Fibroblast of villous mesenchyme (primary cell): ENCODE data around the gene PSMB11. TPM values are rescaled to one million over a fixed set of nuclear protein-coding genes. Genes with fewer than 3 reads are reported as not detected.

Experiments
- DNase-seq: peaks from one replicate; pipeline ENCODE4 v3.0.0-alpha.2; 2010; ENCODE audit warnings: low read depth
- H3K4me3 ChIP-seq: 2 replicates; pipeline ENCODE4 v1.5.1; 2011; ENCODE audit warnings: low read depth, mild to moderate bottlenecking, low read length
- total RNA-seq: library from RNA; depleted of rRNA; stranded (reverse); fragments of >200 nt; gene quantifications from 2 replicates; pipeline ENCODE4 v1.2.3, GENCODE V29; 2012
- TF ChIP-seq, protein P1 (sequence below): IDR thresholded peaks from 2 replicates; pipeline ENCODE4 v1.5.1; 2012; ENCODE audit warnings: low read depth, mild to moderate bottlenecking, low read length; ENCODE audit not compliant: insufficient read depth

PSMB11 gene
- total RNA-seq, 1 donor = not detected

DNA sequence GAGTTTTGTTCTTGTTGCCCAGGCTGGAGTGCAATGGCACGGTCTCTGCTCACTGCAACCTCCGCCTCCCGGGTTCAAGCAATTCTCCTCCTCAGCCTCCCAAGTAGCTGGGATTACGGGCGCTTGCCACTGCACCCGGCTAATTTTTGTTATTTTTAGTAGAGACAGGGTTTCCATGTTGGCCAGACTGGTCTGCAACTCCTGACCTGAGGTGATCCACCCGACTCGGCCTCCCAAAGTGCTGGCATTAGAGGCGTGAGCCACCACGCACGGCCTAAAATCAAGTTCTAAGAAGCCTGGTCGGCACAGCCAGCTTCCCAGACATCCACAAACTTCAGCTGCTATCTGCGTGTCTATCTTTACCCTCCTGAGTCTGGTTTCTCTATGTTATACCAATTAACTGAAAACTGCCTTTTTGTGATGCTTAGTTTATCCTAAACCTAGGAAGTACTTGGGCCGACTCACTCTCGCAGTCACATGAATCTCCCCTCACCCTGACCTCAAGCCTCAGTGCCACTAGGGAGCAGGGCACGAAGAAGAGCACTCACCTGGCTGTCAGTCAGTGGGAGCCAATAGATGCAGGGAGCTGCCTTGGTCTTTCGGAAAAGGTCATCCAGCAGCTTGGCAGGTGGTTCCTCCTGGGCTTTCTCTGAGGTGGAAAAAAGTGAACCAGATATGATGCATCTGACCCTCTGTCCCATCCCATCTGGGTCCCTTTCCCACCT lies 18.7 kb downstream of the PSMB11 start:
- TF ChIP-seq, protein P1, sequence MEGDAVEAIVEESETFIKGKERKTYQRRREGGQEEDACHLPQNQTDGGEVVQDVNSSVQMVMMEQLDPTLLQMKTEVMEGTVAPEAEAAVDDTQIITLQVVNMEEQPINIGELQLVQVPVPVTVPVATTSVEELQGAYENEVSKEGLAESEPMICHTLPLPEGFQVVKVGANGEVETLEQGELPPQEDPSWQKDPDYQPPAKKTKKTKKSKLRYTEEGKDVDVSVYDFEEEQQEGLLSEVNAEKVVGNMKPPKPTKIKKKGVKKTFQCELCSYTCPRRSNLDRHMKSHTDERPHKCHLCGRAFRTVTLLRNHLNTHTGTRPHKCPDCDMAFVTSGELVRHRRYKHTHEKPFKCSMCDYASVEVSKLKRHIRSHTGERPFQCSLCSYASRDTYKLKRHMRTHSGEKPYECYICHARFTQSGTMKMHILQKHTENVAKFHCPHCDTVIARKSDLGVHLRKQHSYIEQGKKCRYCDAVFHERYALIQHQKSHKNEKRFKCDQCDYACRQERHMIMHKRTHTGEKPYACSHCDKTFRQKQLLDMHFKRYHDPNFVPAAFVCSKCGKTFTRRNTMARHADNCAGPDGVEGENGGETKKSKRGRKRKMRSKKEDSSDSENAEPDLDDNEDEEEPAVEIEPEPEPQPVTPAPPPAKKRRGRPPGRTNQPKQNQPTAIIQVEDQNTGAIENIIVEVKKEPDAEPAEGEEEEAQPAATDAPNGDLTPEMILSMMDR = no peak
- no peak for DNase-seq

DNA sequence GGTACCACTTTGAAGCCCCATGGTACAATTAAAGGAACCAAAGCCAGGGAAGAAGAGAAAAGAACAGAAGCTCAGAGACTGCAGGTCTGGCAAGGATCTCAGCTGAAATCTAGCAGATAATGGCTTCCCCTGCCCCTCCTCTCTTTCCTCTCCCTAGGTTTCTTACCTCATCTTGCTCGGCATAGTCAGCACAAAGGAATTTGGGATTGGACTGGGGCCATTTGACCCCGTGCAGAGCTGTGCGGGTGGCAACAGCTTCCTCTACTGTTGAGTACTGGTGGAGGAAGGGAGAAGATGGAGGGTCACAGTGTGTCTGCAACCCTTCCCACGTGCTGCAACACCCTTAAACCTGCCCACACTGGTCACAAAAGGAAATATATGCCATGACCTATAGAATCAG lies 20.0 kb downstream of the PSMB11 start:
- TF ChIP-seq, protein P1 = no peak
- no peak overlapping the region for H3K4me3 ChIP-seq
- DNase-seq = peak; percentile 97

More for the DNA sequence above, 18.7 kb downstream of the PSMB11 start:
- H3K4me3 ChIP-seq = no peak overlapping the region

DNA sequence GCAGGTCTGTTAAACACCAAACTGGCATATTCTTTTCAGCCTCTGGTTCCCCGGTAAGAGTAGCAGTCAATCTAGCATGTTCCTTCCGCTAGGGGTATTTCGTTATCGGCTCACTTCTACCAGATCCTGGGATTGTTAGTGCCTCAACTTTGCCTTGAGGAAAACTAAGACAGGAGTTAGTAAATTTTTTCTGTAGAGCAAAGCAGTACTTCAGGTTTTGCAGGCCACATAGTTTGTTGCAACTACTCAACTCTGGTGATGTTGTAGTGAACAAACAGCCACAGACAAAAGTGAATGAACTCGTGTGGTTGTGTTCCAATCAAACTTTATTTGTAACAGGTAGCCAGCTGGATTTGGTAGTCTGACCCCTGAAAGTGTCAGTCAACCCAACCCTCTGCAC lies 21.6 kb downstream of the PSMB11 start:
- TF ChIP-seq, protein P1 = no peak
- H3K4me3 ChIP-seq = no peak overlapping the region
- no peak for DNase-seq

DNA sequence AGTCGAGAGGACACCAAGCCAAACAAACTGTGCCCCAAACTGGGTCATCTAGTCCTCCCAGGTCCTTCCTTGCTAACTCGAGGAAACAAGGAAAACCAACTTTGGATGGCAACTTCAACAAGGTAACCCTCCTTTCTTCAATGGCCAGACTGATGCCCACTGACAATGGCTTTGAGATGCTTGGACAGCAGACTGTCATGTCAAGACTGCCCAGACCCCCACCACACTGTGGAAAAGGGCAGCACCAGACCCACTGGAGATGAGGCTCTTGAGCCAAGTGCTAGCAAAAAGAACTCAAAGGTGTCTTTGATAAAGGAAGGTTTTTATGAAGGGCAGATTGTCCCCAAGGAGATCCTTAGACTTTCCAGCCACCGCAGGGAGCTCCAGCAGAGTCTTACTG lies 24.4 kb downstream of the PSMB11 start:
- no peak overlapping the region for H3K4me3 ChIP-seq
- TF ChIP-seq, protein P1 = no peak
- no peak for DNase-seq

DNA sequence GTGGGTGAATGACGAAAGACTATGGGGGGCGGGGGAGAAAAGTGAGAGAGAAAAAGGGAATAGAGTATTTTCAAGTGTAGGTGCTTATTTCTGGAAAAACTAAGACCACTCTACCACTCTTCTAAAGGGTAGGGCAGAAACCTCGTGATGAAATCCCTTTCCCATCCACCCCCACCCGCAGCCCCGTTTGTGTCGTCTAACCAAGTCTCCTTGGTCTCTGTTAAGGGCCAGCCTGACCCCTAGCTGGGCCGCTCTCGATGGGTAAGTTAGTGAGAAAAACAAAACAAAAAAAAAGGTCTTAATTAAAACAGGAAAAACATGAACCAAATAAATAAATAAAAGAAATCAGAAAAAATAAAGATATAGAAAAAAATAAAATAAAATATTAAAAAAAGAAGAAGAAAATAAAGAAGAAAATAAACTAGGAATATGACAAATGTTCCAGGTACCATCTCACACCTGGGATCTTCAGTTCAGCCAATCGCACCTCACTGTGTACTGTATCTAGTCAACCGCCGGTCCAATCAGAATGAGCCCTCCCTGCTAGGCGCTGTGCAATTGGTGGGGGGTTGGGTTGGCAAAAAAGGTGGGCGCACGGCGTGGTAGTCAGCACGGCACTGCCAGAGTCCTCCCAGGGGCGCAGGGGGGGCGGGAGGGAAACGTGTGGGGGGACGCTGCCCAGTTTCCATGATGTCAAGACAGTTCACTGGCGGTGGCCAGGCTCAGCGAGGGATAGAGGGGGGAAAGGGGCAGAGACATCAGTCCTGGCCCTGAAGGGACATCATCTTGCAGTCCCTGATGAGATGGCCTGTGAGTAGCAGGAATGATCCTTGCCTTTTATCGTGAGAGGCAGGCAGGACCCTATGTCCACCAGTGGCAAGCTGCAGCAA lies 25.1 kb downstream of the PSMB11 start:
- no peak overlapping the region for H3K4me3 ChIP-seq
- TF ChIP-seq, protein P1 = no peak
- no peak for DNase-seq

DNA sequence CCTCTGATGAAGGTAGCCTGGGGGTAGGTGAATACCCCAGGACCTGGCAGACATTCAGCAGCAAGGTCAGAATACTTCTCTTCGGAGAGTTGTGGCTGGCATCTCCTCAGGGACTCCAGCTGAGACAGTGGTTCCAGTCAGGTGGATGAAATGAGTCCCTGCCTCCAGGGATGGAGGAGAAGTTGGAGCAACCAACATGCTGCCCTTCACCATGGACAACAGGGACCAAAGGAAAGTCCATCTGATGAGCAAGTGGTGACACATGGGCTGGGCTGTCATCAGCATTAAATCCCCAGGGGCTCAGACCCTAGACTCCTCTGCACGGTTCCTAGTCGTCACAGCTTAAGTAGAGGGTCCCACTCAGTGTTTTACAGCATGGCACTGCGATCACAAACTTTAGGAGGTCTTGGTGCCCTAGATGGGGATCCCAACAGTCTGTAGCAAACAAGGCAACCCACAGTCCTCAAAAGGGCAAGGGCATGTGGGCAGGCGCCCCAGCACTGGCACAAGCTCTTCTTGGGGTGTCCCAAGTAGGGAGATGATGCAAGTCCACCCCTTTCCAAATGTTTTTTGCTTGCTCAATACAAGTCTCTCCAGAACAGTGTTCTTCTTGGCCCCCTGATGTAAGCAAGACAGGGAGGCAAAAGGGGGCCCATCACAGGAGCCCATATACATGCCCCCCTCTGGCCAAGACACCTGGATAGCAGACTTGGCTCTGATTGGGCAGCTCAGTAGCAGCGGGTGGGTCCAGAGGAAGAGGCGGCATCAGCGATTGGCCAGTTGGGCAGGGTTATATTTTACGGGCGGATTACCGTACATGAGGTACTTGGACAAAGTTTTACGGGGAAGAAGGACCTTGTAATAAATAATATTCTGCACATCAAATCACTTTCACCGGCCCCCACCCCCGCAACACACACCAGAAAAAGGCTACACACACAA lies 26.1 kb downstream of the PSMB11 start:
- TF ChIP-seq, protein P1 = no peak
- no peak overlapping the region for H3K4me3 ChIP-seq
- DNase-seq = no peak
